Measurements from ENCODE around the gene ZNF81.

DNA sequence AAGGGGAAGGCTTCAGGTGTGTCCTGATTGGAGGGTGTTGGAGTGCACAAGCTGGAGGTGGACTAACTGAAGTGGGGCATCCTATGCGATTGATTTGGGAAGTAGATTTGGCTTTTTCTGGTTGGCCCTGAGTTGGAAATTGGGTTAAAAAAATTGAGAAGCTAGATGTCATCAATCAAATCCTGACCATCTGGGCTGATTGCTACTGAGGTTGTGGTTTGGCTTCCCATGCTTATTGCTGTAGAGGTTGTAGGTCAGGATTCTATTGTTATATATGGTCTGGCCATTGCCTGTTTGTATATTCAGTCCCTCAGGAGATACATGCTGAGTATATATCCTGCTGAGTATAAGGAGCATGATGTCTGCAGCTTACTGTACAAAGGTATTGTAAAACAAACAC lies 7.7 kb upstream of the ZNF81 start:
- TF ChIP-seq, protein P1, sequence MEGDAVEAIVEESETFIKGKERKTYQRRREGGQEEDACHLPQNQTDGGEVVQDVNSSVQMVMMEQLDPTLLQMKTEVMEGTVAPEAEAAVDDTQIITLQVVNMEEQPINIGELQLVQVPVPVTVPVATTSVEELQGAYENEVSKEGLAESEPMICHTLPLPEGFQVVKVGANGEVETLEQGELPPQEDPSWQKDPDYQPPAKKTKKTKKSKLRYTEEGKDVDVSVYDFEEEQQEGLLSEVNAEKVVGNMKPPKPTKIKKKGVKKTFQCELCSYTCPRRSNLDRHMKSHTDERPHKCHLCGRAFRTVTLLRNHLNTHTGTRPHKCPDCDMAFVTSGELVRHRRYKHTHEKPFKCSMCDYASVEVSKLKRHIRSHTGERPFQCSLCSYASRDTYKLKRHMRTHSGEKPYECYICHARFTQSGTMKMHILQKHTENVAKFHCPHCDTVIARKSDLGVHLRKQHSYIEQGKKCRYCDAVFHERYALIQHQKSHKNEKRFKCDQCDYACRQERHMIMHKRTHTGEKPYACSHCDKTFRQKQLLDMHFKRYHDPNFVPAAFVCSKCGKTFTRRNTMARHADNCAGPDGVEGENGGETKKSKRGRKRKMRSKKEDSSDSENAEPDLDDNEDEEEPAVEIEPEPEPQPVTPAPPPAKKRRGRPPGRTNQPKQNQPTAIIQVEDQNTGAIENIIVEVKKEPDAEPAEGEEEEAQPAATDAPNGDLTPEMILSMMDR (IDR thresholded peaks at IDR 0.05): no peak
- TF ChIP-seq POLR2A (IDR thresholded peaks at IDR 0.05): no peak
